Cardiac fibroblast (primary cell): ENCODE measurements around the gene PEX14.

Experiments used
- DNase-seq, 2 donors: peaks; one replicate each; pipeline versions ENCODE4 v3.0.0 to v3.0.0-alpha.2; 2010; ENCODE audit warnings: low read depth in 2 of 2
- H3K4me3 ChIP-seq, 2 donors: replicated peaks in 1 of 2; 1 replicate in 1 of 2; 2 replicates in 1 of 2; pipeline ENCODE4 v1.5.1; 2011; ENCODE audit warnings: low read depth in 2 of 2, low read length in 2 of 2, mild to moderate bottlenecking in 2 of 2, moderate library complexity in 1 of 2
- TF ChIP-seq, protein P1 (sequence below): IDR thresholded peaks from one replicate; pipeline ENCODE4 v1.5.1; 2011; ENCODE audit warnings: low read depth, mild to moderate bottlenecking, low read length, inconsistent platforms

PEX14 gene

DNA sequence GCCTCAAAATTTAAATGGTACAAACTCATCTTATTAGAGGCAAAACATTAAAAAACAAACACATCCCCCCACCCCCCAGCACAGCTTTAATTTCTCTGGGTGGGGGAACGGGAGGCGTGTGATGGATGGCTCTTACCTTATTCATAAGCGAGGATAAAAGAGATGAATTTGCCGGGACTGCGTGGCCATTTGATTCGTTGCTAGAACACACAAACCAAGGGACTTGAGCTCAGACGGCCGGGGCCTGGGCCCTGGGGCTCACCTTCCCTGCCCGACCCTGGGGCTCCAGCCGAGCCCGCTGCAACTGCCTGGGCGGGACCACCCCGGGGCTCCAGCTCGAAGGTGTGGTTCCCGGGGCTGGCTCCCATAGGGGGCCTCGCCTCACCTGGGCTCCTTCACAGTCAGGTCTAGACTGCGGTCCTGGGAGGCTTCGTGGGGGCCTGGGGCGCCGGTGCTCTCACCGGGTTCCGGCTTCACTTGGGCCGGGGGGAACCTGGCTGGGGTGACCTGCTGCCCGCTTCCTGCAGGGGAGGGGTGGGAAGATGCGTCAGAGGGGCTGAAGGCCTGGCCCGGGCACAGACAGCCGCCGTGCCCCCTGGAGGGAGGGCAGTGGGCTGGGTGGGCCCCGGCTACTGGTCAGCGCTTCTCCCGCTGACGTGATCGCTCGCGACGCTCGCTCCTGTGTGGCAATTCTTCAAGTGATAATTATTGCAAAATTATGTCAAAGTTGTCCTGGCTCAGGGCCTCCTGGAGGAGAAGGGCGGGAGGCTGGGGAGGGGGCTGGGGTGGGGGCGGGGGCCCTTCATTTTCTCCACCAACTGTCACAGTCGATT lies 176.0 kb downstream of the PEX14 start:
- TF ChIP-seq, protein P1, sequence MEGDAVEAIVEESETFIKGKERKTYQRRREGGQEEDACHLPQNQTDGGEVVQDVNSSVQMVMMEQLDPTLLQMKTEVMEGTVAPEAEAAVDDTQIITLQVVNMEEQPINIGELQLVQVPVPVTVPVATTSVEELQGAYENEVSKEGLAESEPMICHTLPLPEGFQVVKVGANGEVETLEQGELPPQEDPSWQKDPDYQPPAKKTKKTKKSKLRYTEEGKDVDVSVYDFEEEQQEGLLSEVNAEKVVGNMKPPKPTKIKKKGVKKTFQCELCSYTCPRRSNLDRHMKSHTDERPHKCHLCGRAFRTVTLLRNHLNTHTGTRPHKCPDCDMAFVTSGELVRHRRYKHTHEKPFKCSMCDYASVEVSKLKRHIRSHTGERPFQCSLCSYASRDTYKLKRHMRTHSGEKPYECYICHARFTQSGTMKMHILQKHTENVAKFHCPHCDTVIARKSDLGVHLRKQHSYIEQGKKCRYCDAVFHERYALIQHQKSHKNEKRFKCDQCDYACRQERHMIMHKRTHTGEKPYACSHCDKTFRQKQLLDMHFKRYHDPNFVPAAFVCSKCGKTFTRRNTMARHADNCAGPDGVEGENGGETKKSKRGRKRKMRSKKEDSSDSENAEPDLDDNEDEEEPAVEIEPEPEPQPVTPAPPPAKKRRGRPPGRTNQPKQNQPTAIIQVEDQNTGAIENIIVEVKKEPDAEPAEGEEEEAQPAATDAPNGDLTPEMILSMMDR, result no peak
- DNase-seq, result no peak
- no peak overlapping the region for H3K4me3 ChIP-seq

DNA sequence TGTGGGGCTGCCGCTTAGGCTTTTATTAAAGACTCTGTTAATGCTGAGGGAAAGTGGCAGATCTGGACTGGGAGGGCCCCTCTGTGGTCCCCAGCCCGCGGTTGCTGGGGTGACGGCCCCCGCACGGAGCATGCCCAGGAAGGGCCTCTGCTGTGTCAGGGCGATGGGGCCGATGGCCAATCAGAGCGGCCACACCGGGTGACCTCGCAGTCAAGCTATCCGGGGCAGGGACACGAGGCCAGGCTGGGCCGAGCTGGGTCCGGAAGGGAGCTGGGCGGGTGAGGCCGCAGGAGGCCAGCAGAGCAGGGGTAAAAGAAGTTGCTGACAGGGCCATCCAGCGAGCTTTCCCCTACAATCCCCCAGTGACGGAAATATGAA lies 176.6 kb downstream of the PEX14 start:
- peak in 1 of 2 donors; percentile 13 for DNase-seq
- TF ChIP-seq, protein P1, result no peak
- H3K4me3 ChIP-seq, result no peak overlapping the region

DNA sequence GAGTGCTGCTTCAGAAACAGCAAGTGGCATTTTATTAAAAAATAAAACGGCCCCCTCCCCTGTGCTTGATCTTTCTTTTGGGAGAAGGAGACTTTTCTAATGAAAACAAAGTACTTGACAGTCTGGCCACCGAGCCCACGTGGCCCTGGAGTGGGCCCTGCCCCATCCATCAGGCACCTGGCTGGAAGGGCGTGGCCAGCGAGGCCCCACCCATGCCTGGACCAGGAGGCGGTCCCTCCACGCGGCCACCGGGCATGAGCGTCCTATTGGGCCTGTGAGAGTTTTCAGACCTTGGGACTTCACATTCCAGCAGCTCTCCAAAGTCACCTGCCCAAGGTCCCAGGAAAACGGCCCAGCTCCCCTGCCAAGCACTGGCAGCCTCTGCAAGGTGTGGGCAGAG lies 177.0 kb downstream of the PEX14 start:
- no peak for DNase-seq
- no peak overlapping the region for H3K4me3 ChIP-seq
- TF ChIP-seq, protein P1, result no peak

- TF ChIP-seq, protein P1, result no peak
- no peak overlapping the region for H3K4me3 ChIP-seq
- no peak for DNase-seq
Observed at GRCh38 chr1:10652626-10653025, 177.9 kb downstream of the PEX14 start.

DNA sequence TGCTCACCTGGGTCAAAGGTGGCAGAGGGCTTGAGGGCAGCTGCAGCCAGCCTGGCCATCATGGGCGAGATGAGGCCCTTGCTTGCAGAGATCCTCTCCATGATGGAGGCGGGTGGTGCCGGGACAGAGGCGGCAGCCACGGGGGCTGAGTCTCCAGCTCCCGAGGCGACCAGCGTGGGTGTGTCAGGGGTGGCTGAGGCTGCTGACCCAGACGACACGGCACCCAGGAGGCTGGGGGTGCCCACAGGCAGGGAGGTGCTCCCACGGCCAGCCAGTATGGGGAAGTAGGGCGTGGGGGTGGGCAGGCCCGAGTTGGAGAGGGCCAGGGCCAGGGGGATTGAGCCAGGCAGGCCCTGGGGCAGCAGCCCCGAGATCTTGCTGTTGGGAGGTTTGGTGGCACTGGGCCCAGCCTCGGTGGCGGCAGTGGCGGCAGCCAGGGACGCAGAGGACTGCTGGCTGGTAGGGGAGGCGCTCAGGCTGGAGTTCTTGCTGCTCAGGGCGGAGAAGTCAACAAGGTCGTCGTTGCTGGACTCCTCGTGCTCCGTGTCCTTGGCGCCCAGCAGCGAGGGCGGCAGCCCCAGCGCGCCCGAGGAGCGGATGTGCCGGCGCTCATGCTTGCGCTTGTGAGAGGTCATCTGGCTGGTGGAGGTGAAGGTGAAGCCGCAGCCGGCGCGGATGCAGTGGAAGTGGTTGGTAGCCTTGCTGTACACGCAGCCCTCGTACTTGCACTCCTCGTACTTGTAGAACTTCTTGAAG lies 178.8 kb downstream of the PEX14 start:
- no peak overlapping the region for H3K4me3 ChIP-seq
- no peak for DNase-seq
- TF ChIP-seq, protein P1, result no peak

- TF ChIP-seq, protein P1, result no peak
- DNase-seq, result no peak
- H3K4me3 ChIP-seq, result no peak overlapping the region
Observed at GRCh38 chr1:10655002-10655401, 180.3 kb downstream of the PEX14 start.
